K562 (cell line): Measurements from ENCODE around the gene PDCD1. TPM values are rescaled to one million over a fixed set of nuclear protein-coding genes. Genes with fewer than 3 reads are reported as not detected.

Source experiments
- CREB5 ChIP-seq: fragments of 250-450 bp; sonication (Bioruptor Pico); IDR thresholded peaks from 2 replicates; pipeline ENCODE4 v1.5.0; 2020; ENCODE audit warnings: mild to moderate bottlenecking
- ETV5 ChIP-seq: sonication (generic); formaldehyde crosslinking; IDR thresholded peaks from 2 replicates; pipeline ENCODE4 v1.4.0; 2020; ENCODE audit warnings: low read depth, mild to moderate bottlenecking, missing genetic modification reagents
- FOXJ3 ChIP-seq: sonication (generic); formaldehyde crosslinking; IDR thresholded peaks from 2 replicates; pipeline ENCODE4 v1.4.0; 2020; ENCODE audit warnings: mild to moderate bottlenecking, missing genetic modification reagents
- FOXK1 ChIP-seq: sonication (generic); formaldehyde crosslinking; IDR thresholded peaks from 2 replicates; pipeline ENCODE4 v1.8.0; 2022; ENCODE audit warnings: missing genetic modification reagents, mild to moderate bottlenecking, borderline replicate concordance
- HMGN3 ChIP-seq: IDR thresholded peaks from 2 replicates; pipeline ENCODE4 v1.6.1; 2011; ENCODE audit warnings: borderline replicate concordance, low read depth, mild to moderate bottlenecking, mixed read lengths, low read length; ENCODE audit not compliant: insufficient read length; ENCODE audit errors: extremely low read depth
- HMGXB4 ChIP-seq: sonication (generic); formaldehyde crosslinking; IDR thresholded peaks from 2 replicates; pipeline ENCODE4 v1.8.1; 2023; ENCODE audit warnings: mild to moderate bottlenecking, missing genetic modification reagents
- KLF13 ChIP-seq: fragments of 450-650 bp; IDR thresholded peaks from 2 replicates; pipeline ENCODE4 v1.6.1; 2016; ENCODE audit warnings: missing genetic modification characterization, low read depth, mild to moderate bottlenecking, missing compliant biosample characterization, moderate library complexity, borderline replicate concordance
- LARP7 ChIP-seq: fragments of 450-650 bp; IDR thresholded peaks from 2 replicates; pipeline ENCODE4 v1.6.1; 2016
- MAFG ChIP-seq: fragments of 450-650 bp; conservative IDR thresholded peaks from 2 replicates; pipeline ENCODE4 v1.6.1; 2016; ENCODE audit warnings: missing genetic modification characterization, missing compliant biosample characterization
- NR3C1 ChIP-seq: sonication (generic); formaldehyde crosslinking; IDR thresholded peaks from 2 replicates; pipeline ENCODE4 v1.8.1; 2022; ENCODE audit warnings: missing genetic modification reagents
- RERE ChIP-seq: sonication (generic); formaldehyde crosslinking; IDR thresholded peaks from 2 replicates; pipeline ENCODE4 v1.8.0; 2023; ENCODE audit warnings: missing genetic modification reagents, mild to moderate bottlenecking, borderline replicate concordance
- SNRNP70 ChIP-seq: fragments of 200-400 bp; formaldehyde crosslinking; optimal IDR thresholded peaks from 2 replicates; pipeline ENCODE3; 2017; ENCODE audit warnings: low read depth, low read length
- TCF7 ChIP-seq: sonication (generic); IDR thresholded peaks from 2 replicates; pipeline ENCODE4 v1.6.1; 2016; ENCODE audit warnings: antibody characterized with exemption, borderline replicate concordance
- ZNF174 ChIP-seq: fragments of 250-450 bp; sonication (Bioruptor Pico); IDR thresholded peaks from 2 replicates; pipeline ENCODE4 v1.4.0; 2020; ENCODE audit warnings: mild to moderate bottlenecking
- ZNF583 ChIP-seq: fragments of 250-450 bp; sonication (Bioruptor Pico); IDR thresholded peaks from 2 replicates; pipeline ENCODE4 v1.4.0; 2020
- ZNF696 ChIP-seq: fragments of 250-450 bp; sonication (Bioruptor Pico); conservative IDR thresholded peaks from 2 replicates; pipeline ENCODE4 v1.4.0; 2020; ENCODE audit warnings: mild to moderate bottlenecking, moderate library complexity
- ZZZ3 ChIP-seq: fragments of 450-650 bp; IDR thresholded peaks from 2 replicates; pipeline ENCODE4 v1.6.1; 2016; ENCODE audit warnings: antibody characterized with exemption, mild to moderate bottlenecking, moderate library complexity
- polyA plus RNA-seq, 8 experiments: library from polyadenylated mRNA; depleted of rRNA in 4 of 8; stranded (reverse) in 5 of 8; unstranded in 3 of 8; fragments of >200 nt; fragmentation: Nextera tagmentation in 2 of 8; fragmentation: Illumina TruSeq in 1 of 8; extraction: Ambion mirVana in 2 of 8; extraction: Trizol in 1 of 8; gene quantifications; 2 replicates each; pipeline versions ENCODE4 v1.2.1 to v1.2.3, GENCODE V29; 2011 to 2014; ENCODE audit warnings: inconsistent platforms in 1 of 8, missing spikeins in 1 of 8
- total RNA-seq, 7 experiments: library from RNA; depleted of rRNA in 6 of 7; stranded (reverse); fragments of >200 nt in 6 of 7; fragmentation: Illumina TruSeq in 2 of 7; extraction: Trizol in 2 of 7; gene quantifications; 2 replicates each; pipeline versions ENCODE4 v1.2.1 to v1.2.3, GENCODE V29; 2011 to 2021; ENCODE audit warnings: low replicate concordance in 1 of 7

The PDCD1 gene
- total and polyA plus RNA-seq, 9 of the 15 experiments (the other 6 are each of a cell fraction or from before 2014, with no cell fraction given): 0.15 to 2.5 (median 1.0) TPM; not detected in 2

- TF ChIP-seq ETV5 (CRISPR knock-in tag): no peak
- TF ChIP-seq FOXK1 (CRISPR knock-in tag): no peak
- TF ChIP-seq ZZZ3: no peak
- no peak for TF ChIP-seq TCF7
- TF ChIP-seq SNRNP70: no peak
- no peak for TF ChIP-seq FOXJ3 (CRISPR knock-in tag)
- no peak for TF ChIP-seq ZNF696 (CRISPR knock-in tag)
- TF ChIP-seq KLF13 (tag): no peak
- no peak for TF ChIP-seq LARP7
- no peak for TF ChIP-seq CREB5
- no peak for TF ChIP-seq ZNF583 (CRISPR knock-in tag)
- peak; percentile 83 for TF ChIP-seq MAFG (tag)
- TF ChIP-seq RERE (CRISPR knock-in tag): no peak
- no peak for TF ChIP-seq NR3C1 (CRISPR knock-in tag)
- TF ChIP-seq ZNF174 (CRISPR knock-in tag): no peak
- peak; percentile 24 for TF ChIP-seq HMGN3
- no peak for TF ChIP-seq HMGXB4 (CRISPR knock-in tag)
Observed at GRCh38 chr2:241892299-241893137, 33.8 kb upstream of the PDCD1 start (continued).
